Measurements from ENCODE around the gene FAF2.
"Not testable (repeated sequence)": the region's sequence is repeated elsewhere in the genome, so short reads cannot be mapped to it uniquely, and the experiment has no call there.

Gene FAF2

DNA sequence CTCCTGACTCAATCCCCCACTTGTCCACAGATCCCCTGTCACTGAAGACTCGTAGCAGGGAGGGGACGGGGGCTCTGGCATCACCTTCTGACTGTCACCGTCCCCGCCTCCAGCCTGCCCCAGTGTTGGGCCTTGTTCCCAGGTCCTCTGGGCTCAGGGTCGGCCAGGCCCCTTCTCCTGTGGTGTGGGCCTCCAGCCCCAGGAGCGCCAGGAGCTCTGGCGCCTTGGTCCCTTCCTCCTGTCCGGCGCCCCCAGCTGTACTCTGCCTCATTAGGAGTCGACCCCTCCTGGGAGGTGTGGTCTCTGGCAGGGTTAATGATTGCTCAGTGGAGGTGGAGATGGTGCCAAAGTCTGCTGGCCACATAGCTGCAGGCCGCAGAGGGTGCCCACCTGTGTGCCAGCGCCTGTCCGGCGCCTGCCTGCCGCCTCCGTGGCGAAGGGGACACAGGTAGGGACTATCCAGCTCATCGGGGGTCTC is 100.8 kb downstream of the FAF2 start, which contains the start of gene CDHR2:
Gene CDHR2 (plus strand): TSS at position 376 of the 478 bp plus-strand sequence. CDS start 16,011 bp downstream, outside the sequence.
- DNase-seq: no peak

DNA sequence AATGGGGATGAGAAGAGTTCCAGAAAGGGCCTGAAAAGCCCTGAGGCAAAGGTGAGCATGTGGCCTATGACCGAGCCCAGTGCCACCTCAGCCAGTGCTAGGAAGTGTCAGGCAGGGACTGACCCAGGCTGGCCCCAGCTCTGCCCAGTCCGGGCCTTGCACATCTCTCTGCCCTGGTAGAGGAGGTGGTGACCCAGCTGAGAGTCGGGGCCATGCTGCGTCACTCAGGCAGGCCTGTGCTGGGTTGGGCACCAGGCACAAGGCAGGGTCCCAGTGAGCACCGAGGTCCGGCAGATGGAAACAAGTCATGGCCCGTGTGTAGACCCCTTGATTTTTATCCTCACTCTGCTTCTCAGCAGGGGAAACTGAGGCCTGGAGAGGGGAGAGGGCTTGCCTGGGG is 101.7 kb downstream of the FAF2 start:
- DNase-seq: no peak

DNA sequence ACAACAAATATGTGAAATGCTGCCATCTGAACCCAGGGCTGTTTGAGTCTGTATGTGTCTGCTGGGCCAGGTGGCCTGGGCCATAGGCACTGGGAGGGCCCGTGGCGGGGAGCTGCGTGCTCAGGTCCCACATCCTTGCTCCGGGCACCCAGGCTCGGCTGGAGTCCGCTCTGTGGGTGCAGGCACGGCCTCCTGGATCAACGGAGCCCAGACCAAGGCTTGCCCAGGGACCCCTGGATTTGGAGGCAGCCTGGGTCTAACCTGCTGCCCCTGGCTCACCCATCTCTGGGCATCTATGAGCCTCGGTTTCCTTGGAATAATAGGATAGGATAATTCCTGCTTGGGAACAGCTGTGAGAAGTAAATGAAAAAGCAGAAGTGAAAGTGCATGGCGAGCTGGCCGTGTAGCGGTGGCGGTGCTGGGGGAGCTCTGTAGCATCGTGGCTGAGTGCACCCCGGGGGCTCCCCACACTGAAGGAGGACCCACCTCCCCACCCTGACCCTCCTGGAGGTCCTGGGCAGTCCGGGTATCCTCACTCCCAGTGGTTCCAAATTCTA is 102.2 kb downstream of the FAF2 start:
- no peak for DNase-seq

DNA sequence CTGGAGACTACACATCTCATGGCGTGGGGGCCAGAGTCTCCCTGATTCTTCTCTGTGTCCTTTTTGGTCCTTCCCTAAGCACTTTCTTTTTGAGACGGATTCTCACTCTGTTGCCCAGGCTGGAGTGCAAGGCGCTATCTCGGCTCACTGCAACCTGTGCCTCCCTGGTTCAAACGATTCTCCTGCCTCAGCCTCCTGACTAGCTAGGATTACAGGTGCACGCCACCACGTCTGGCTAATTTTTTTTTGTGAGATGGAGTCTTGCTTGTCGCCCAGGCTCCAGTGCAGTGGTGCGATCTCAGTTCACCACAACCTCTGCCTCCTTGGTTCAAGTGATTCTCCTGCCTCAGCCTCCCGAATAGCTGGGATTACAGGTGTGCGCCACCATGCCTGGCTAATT is 102.8 kb downstream of the FAF2 start:
- not testable (repeated sequence) for DNase-seq

DNA sequence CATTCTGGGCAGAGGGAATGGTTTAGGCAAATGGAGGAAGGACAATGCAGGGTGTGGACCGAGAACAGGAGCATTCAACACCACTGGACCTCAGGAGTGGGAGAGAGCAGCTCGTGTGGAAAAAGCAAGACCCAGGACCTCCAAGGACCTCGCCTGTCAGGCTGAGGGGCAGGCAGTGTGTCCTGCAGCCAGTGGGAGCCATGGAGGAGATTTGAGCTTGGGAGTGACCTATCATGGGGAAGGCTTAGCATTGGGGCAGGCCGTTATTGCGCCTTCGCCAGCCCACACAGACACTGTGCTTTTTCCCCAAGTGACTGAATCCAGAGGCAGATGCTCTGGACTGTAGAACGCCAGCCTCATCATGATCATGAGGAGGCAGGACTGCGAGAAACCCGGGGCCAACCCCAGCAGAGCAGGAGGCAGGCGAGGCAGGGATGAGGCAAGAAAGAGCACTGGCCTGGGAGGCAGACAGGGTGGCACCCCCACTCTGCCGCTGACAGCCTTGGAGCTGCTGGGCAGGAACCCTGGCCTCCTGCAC is 104.2 kb downstream of the FAF2 start:
- DNase-seq: no peak

DNA sequence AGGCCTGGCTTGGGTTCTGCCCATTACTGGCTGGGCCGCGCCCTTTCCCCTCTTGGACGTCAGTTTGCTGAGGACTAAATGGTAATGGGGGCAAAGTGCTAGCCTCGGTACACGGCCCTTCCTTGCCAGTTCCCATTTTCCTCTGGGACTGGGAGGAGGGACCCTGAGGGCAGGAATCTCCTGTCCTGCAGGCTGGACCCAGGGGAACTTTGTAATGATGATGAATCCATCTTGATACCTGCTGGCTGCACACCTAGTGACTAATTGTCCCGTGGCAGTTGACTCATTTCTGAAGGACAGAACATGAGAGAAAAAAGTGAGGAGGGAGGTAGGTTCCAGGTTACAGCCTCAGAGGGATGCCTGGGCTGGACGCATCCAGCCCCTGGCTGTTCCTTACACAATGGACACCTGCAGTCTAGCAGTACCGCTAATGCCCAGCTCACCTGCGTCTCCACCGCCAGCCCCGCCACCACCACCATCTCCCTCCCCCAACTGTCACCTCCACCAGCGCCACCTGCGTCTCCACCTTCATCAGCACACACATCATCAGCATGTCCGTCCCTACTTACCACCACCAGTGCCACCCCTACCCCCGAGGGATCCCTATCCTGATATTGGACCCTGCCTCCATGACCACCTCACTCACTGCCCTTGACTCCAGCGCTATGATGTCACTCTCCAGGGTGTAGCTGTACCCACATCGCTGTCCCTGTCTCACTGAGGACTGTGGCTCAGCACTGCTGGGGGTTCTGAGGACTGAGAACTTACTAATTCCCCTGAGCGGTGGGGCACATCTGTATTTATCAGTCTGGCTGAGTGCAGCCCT is 105.3 kb downstream of the FAF2 start:
- no peak for DNase-seq

DNA sequence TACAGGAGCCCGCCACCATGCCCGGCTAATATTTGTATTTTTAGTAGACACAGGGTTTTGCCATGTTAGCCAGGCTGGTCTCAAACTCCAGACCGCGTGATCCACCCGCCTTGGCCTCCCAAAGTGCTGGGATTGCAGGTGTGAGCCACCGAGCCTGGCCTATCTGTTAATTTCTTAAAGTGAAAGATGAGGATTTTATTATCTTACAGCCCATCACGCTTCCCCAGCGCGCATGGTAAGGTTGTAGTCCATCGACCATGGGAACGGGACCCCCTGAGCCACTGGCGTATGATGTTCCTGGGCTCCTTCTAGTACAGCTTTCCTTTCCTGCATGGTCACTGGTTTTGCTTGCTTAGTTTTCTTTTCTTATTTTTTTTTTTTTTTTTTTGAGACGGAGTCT is 109.7 kb downstream of the FAF2 start:
- no peak for DNase-seq

Data from NCI-H1417 treated with DMSO at 0.1 percent for 48 hours (cell line).